ENCODE results near the gene NT5C1A.

Gene NT5C1A

DNA sequence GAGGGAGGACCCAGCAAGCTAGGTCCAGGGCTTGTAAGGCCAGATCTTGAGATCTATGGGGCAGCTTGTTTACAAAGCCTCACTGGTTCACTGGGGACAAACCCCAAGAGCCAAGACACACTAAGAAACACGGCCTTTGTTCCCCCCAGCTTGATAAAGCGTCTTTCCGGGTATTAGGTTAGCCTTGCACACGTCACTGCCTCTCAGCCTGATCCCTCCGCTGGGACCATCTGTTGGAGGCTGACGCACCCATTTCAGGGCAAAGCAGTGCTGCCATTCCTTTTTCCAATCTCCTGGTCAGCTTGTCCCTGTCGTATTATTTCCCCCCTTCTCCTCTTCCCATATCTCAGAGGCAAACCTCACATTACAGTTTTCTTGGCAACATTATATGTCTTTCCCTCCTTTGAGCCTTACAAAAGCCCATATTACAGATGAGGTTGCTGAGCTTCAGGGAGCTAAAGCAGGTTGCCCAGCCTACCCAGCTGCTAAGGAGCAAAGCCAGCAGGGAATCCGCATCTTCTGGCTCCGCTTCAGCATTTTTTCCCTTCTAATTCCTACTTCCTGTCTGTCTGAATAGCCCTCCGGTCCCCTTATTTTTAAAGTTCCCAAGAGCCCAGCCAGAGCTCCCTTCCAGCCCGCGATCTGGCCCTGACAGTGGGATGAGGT, 36.6 kb downstream of the NT5C1A start:
- no peak overlapping the region for H3K4me3 ChIP-seq (ENCODE audit: low read depth in 1 of 5, low read length in 5 of 5)
- H3K36me3 ChIP-seq (ENCODE audit: control insufficient read depth in 5 of 5, insufficient read depth in 5 of 5, low read length in 5 of 5) = peaks cover 0 to 6% (median 0%) of the 10 kb centered on the region in 5 donors
- no peaks in the 10 kb centered on the region for H3K9me3 ChIP-seq (ENCODE audit: control insufficient read depth in 5 of 5, low read length in 5 of 5)
- H3K9ac ChIP-seq (ENCODE audit: low read length in 5 of 5) = no peak overlapping the region
- H3K27me3 ChIP-seq (ENCODE audit: control insufficient read depth in 5 of 5, insufficient read depth in 4 of 5, low read length in 5 of 5) = peaks cover 0 to 38% (median 18%) of the 10 kb centered on the region in 5 donors
- no peak overlapping the region for H3K27ac ChIP-seq (ENCODE audit: low read depth, low read length)
- H3K4me1 ChIP-seq (ENCODE audit: control insufficient read depth in 5 of 5, insufficient read depth in 5 of 5, low read length in 5 of 5) = peaks cover 0 to 25% (median 11%) of the 10 kb centered on the region in 5 donors

- Histone ChIP-seq H3K36me3 (ENCODE audit: control insufficient read depth in 5 of 5, insufficient read depth in 5 of 5, low read length in 5 of 5) (peaks cover 0 to 6% (median 0%) of the 10 kb centered on the region in 5 donors), H3K9me3 (ENCODE audit: control insufficient read depth in 5 of 5, low read length in 5 of 5) (no peaks in the 10 kb centered on the region), H3K27ac (ENCODE audit: low read depth, low read length) (no peak overlapping the region), H3K4me1 (ENCODE audit: control insufficient read depth in 5 of 5, insufficient read depth in 5 of 5, low read length in 5 of 5) (peaks cover 0 to 14% (median 7%) of the 10 kb centered on the region in 5 donors), H3K9ac (ENCODE audit: low read length in 5 of 5) (no peak overlapping the region), H3K27me3 (ENCODE audit: control insufficient read depth in 5 of 5, insufficient read depth in 4 of 5, low read length in 5 of 5) (peaks cover 0 to 28% (median 11%) of the 10 kb centered on the region in 5 donors), H3K4me3 (ENCODE audit: low read depth in 1 of 5, low read length in 5 of 5) (peak overlapping the region in 2 of 5 donors; percentile 4 to 35)
These were observed 38.5 kb downstream of the NT5C1A start for GRCh38 chr1:39633422-39633821.

GRCh38 chr1:39632682-39633417, 39.1 kb downstream of the NT5C1A start:
- peaks cover 0 to 28% (median 11%) of the 10 kb centered on the region in 5 donors for H3K27me3 ChIP-seq (ENCODE audit: control insufficient read depth in 5 of 5, insufficient read depth in 4 of 5, low read length in 5 of 5)
- H3K4me1 ChIP-seq (ENCODE audit: control insufficient read depth in 5 of 5, insufficient read depth in 5 of 5, low read length in 5 of 5) = peaks cover 0 to 14% (median 7%) of the 10 kb centered on the region in 5 donors
- no peaks in the 10 kb centered on the region for H3K9me3 ChIP-seq (ENCODE audit: control insufficient read depth in 5 of 5, low read length in 5 of 5)
- peaks cover 0 to 6% (median 0%) of the 10 kb centered on the region in 5 donors for H3K36me3 ChIP-seq (ENCODE audit: control insufficient read depth in 5 of 5, insufficient read depth in 5 of 5, low read length in 5 of 5)
- no peak overlapping the region for H3K27ac ChIP-seq (ENCODE audit: low read depth, low read length)
- no peak overlapping the region for H3K9ac ChIP-seq (ENCODE audit: low read length in 5 of 5)
- peak overlapping the region in 3 of 5 donors; percentile 4 to 35 (median 22) for H3K4me3 ChIP-seq (ENCODE audit: low read depth in 1 of 5, low read length in 5 of 5)

- Histone ChIP-seq H3K36me3 (ENCODE audit: control insufficient read depth in 5 of 5, insufficient read depth in 5 of 5, low read length in 5 of 5) (peaks cover 0 to 6% (median 0%) of the 10 kb centered on the region in 5 donors), H3K9me3 (ENCODE audit: control insufficient read depth in 5 of 5, low read length in 5 of 5) (no peaks in the 10 kb centered on the region), H3K4me3 (ENCODE audit: low read depth in 1 of 5, low read length in 5 of 5) (no peak overlapping the region), H3K27me3 (ENCODE audit: control insufficient read depth in 5 of 5, insufficient read depth in 4 of 5, low read length in 5 of 5) (peaks cover 0 to 23% (median 11%) of the 10 kb centered on the region in 5 donors), H3K27ac (ENCODE audit: low read depth, low read length) (no peak overlapping the region), H3K4me1 (ENCODE audit: control insufficient read depth in 5 of 5, insufficient read depth in 5 of 5, low read length in 5 of 5) (peaks cover 0 to 14% (median 7%) of the 10 kb centered on the region in 5 donors), H3K9ac (ENCODE audit: low read length in 5 of 5) (no peak overlapping the region)
These were observed 39.6 kb downstream of the NT5C1A start for GRCh38 chr1:39632323-39632681.

DNA sequence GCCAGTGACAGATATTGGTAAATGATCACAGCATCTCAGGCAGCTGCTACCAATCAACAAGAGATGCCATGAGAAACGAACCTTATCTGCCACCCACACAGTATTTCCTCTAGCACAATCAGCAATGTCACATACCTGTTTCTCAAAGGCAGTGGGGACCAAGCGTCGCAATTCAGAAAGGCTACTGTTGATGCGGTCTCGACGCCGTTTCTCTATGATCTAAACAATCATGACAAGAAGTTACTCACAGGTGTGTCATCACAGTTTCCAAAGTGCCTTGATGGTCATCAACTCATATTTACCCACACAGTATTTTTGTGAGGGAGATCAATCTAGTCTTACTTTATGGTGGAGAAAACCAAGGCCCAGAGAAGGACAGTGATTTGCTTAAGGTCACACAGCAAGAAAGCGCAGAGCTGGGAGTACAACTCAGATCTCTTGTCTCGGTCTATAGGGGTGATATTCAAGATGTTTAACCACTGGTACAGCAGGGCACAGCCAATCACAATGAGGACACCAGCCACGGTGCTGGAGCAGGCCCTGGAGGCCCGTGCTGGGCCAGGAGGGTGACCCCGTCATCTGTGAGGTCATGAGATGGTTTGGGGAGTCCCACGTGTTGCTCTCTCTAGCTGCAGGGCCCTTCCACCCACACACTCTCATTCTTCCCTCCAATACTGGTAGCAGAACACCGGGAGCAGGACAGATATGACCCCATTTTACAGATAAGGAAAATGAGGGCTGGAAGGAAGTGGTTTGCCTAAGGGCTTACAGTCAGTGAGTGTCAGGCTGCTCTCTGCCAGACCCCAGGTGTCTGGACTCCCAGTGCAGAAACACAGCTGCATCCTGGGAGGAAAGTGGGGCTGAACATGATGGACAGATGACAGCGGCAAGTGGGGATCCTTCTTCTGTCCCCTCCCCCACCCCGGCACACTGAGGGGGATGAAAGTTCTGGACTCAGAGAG, 40.3 kb downstream of the NT5C1A start:
- peaks cover 0 to 21% (median 8%) of the 10 kb centered on the region in 5 donors for H3K27me3 ChIP-seq (ENCODE audit: control insufficient read depth in 5 of 5, insufficient read depth in 4 of 5, low read length in 5 of 5)
- H3K9me3 ChIP-seq (ENCODE audit: control insufficient read depth in 5 of 5, low read length in 5 of 5) = no peaks in the 10 kb centered on the region
- H3K9ac ChIP-seq (ENCODE audit: low read length in 5 of 5) = no peak overlapping the region
- H3K27ac ChIP-seq (ENCODE audit: low read depth, low read length) = no peak overlapping the region
- H3K4me1 ChIP-seq (ENCODE audit: control insufficient read depth in 5 of 5, insufficient read depth in 5 of 5, low read length in 5 of 5) = peaks cover 0 to 14% (median 7%) of the 10 kb centered on the region in 5 donors
- peaks cover 0 to 6% (median 0%) of the 10 kb centered on the region in 5 donors for H3K36me3 ChIP-seq (ENCODE audit: control insufficient read depth in 5 of 5, insufficient read depth in 5 of 5, low read length in 5 of 5)
- H3K4me3 ChIP-seq (ENCODE audit: low read depth in 1 of 5, low read length in 5 of 5) = no peak overlapping the region

DNA sequence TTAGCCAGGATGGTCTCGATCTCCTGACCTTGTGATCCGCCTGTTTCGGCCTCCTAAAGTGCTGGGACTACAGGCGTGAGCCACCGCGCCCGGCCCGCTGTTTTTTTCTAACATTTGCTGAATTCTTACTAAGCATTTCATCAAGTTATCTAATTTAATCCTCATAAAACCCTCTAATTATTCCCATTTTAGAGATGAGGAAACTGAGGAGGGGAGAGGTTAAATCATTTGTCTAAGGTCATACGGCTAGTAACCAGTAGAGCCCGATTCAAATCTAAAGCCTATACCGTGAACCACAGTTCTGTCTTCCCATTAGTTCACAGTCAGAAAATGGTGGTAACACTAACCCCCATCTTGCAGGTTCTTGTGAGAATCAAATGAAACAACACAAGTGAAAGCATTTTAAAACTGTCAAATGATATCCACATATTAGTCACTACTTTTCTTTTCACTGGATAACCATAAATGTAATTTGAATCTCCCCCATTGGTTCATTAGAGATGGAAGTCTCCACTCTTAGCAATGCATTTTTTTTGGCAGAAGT, 43.0 kb downstream of the NT5C1A start:
- Histone ChIP-seq H3K9me3 (ENCODE audit: control insufficient read depth in 5 of 5, low read length in 5 of 5) (no peaks in the 10 kb centered on the region), H3K27me3 (ENCODE audit: control insufficient read depth in 5 of 5, insufficient read depth in 4 of 5, low read length in 5 of 5) (peaks cover 0 to 10% (median 5%) of the 10 kb centered on the region in 5 donors), H3K36me3 (ENCODE audit: control insufficient read depth in 5 of 5, insufficient read depth in 5 of 5, low read length in 5 of 5) (peaks cover 0 to 6% (median 0%) of the 10 kb centered on the region in 5 donors), H3K4me3 (ENCODE audit: low read depth in 1 of 5, low read length in 5 of 5) (no peak overlapping the region), H3K9ac (ENCODE audit: low read length in 5 of 5) (no peak overlapping the region), H3K27ac (ENCODE audit: low read depth, low read length) (no peak overlapping the region), H3K4me1 (ENCODE audit: control insufficient read depth in 5 of 5, insufficient read depth in 5 of 5, low read length in 5 of 5) (peaks cover 6 to 34% (median 24%) of the 10 kb centered on the region in 5 donors)

- H3K9ac ChIP-seq (ENCODE audit: low read length in 5 of 5) = no peak overlapping the region
- H3K9me3 ChIP-seq (ENCODE audit: control insufficient read depth in 5 of 5, low read length in 5 of 5) = no peaks in the 10 kb centered on the region
- H3K4me1 ChIP-seq (ENCODE audit: control insufficient read depth in 5 of 5, insufficient read depth in 5 of 5, low read length in 5 of 5) = peaks cover 6 to 31% (median 26%) of the 10 kb centered on the region in 5 donors
- H3K36me3 ChIP-seq (ENCODE audit: control insufficient read depth in 5 of 5, insufficient read depth in 5 of 5, low read length in 5 of 5) = peaks cover 0 to 6% (median 0%) of the 10 kb centered on the region in 5 donors
- H3K27me3 ChIP-seq (ENCODE audit: control insufficient read depth in 5 of 5, insufficient read depth in 4 of 5, low read length in 5 of 5) = peaks cover 0 to 5% (median 0%) of the 10 kb centered on the region in 5 donors
- no peak overlapping the region for H3K4me3 ChIP-seq (ENCODE audit: low read depth in 1 of 5, low read length in 5 of 5)
- no peak overlapping the region for H3K27ac ChIP-seq (ENCODE audit: low read depth, low read length)
These were observed 45.3 kb downstream of the NT5C1A start for GRCh38 chr1:39626646-39627045.

GRCh38 chr1:39625462-39626273, 46.2 kb downstream of the NT5C1A start:
- Histone ChIP-seq H3K4me1 (ENCODE audit: control insufficient read depth in 5 of 5, insufficient read depth in 5 of 5, low read length in 5 of 5) (peaks cover 6 to 31% (median 26%) of the 10 kb centered on the region in 5 donors), H3K9me3 (ENCODE audit: control insufficient read depth in 5 of 5, low read length in 5 of 5) (peaks cover 0 to 2% (median 0%) of the 10 kb centered on the region in 5 donors), H3K27ac (ENCODE audit: low read depth, low read length) (no peak overlapping the region), H3K36me3 (ENCODE audit: control insufficient read depth in 5 of 5, insufficient read depth in 5 of 5, low read length in 5 of 5) (no peaks in the 10 kb centered on the region), H3K9ac (ENCODE audit: low read length in 5 of 5) (no peak overlapping the region), H3K27me3 (ENCODE audit: control insufficient read depth in 5 of 5, insufficient read depth in 4 of 5, low read length in 5 of 5) (peaks cover 0 to 5% (median 0%) of the 10 kb centered on the region in 5 donors), H3K4me3 (ENCODE audit: low read depth in 1 of 5, low read length in 5 of 5) (no peak overlapping the region)

- Histone ChIP-seq H3K27ac (ENCODE audit: low read depth, low read length) (no peak overlapping the region), H3K9ac (ENCODE audit: low read length in 5 of 5) (no peak overlapping the region), H3K9me3 (ENCODE audit: control insufficient read depth in 5 of 5, low read length in 5 of 5) (peaks cover 0 to 3% (median 0%) of the 10 kb centered on the region in 5 donors), H3K4me1 (ENCODE audit: control insufficient read depth in 5 of 5, insufficient read depth in 5 of 5, low read length in 5 of 5) (peaks cover 6 to 31% (median 26%) of the 10 kb centered on the region in 5 donors), H3K27me3 (ENCODE audit: control insufficient read depth in 5 of 5, insufficient read depth in 4 of 5, low read length in 5 of 5) (peaks cover 0 to 5% (median 0%) of the 10 kb centered on the region in 5 donors), H3K4me3 (ENCODE audit: low read depth in 1 of 5, low read length in 5 of 5) (no peak overlapping the region), H3K36me3 (ENCODE audit: control insufficient read depth in 5 of 5, insufficient read depth in 5 of 5, low read length in 5 of 5) (no peaks in the 10 kb centered on the region)
These were observed 46.9 kb downstream of the NT5C1A start for GRCh38 chr1:39625009-39625408.
